K562 (cell line): Measurements from ENCODE around the gene CLDN5. TPM values are rescaled to one million over a fixed set of nuclear protein-coding genes. Genes with fewer than 3 reads are reported as not detected.

Source experiments
- NFXL1 ChIP-seq: fragments of 450-650 bp; formaldehyde crosslinking; IDR thresholded peaks from 2 replicates; pipeline ENCODE4 v1.4.0; 2021; ENCODE audit warnings: mild to moderate bottlenecking
- OTX1 ChIP-seq: fragments of 450-650 bp; formaldehyde crosslinking; IDR thresholded peaks from 2 replicates; pipeline ENCODE4 v1.4.0; 2022; ENCODE audit warnings: mild to moderate bottlenecking
- PHTF2 ChIP-seq: fragments of 250-450 bp; sonication (Bioruptor Pico); IDR thresholded peaks from 2 replicates; pipeline ENCODE4 v1.5.0; 2021; ENCODE audit warnings: mild to moderate bottlenecking
- RBM22 ChIP-seq: fragments of 200-400 bp; formaldehyde crosslinking; IDR thresholded peaks from 2 replicates; pipeline ENCODE4 v1.6.1; 2018; ENCODE audit warnings: low read length, low read depth; ENCODE audit not compliant: poor library complexity, severe bottlenecking
- RREB1 ChIP-seq: fragments of 250-450 bp; sonication (Bioruptor Pico); IDR thresholded peaks from 2 replicates; pipeline ENCODE4 v1.4.0; 2020
- ZNF589 ChIP-seq: fragments of 200-800 bp; sonication (Bioruptor generic); IDR thresholded peaks from 2 replicates; pipeline ENCODE4 v1.6.1; 2016; ENCODE audit warnings: low read depth, missing genetic modification characterization, missing compliant biosample characterization
- polyA plus RNA-seq, 8 experiments: library from polyadenylated mRNA; depleted of rRNA in 4 of 8; stranded (reverse) in 5 of 8; unstranded in 3 of 8; fragments of >200 nt; fragmentation: Nextera tagmentation in 2 of 8; fragmentation: Illumina TruSeq in 1 of 8; extraction: Ambion mirVana in 2 of 8; extraction: Trizol in 1 of 8; gene quantifications; 2 replicates each; pipeline versions ENCODE4 v1.2.1 to v1.2.3, GENCODE V29; 2011 to 2014; ENCODE audit warnings: inconsistent platforms in 1 of 8, missing spikeins in 1 of 8
- total RNA-seq, 7 experiments: library from RNA; depleted of rRNA in 6 of 7; stranded (reverse); fragments of >200 nt in 6 of 7; fragmentation: Illumina TruSeq in 2 of 7; extraction: Trizol in 2 of 7; gene quantifications; 2 replicates each; pipeline versions ENCODE4 v1.2.1 to v1.2.3, GENCODE V29; 2011 to 2021; ENCODE audit warnings: low replicate concordance in 1 of 7

CLDN5 gene
- total and polyA plus RNA-seq, 9 of the 15 experiments (the other 6 are each of a cell fraction or from before 2014, with no cell fraction given): 0.20 TPM; not detected in 8

- TF ChIP-seq RREB1 (CRISPR knock-in tag) (peak; percentile 33; the same call in 1 of the 2 replicates), OTX1 (CRISPR knock-in tag) (no peak), RBM22 (no peak), PHTF2 (no peak), NFXL1 (CRISPR knock-in tag) (no peak), ZNF589 (0 out of 2 replicates have a peak, but pooled peaks have one; percentile 35)
These were observed 43.2 kb upstream of the CLDN5 start (continued) for GRCh38 chr22:19567157-19568009.
